ENCODE data around the gene DNASE1L1.

- TF ChIP-seq GATA2 (IDR thresholded peaks at IDR 0.05; ENCODE audit: low read depth, low read length) = no peak
- no peak for TF ChIP-seq GATA3 (IDR thresholded peaks at IDR 0.05; ENCODE audit: low read depth, low read length)
Measured at GRCh38 chrX:154373340-154374306, 35.4 kb downstream of the DNASE1L1 start.
